Measurements from ENCODE around the gene NRXN3.

NRXN3 gene

GRCh38 chr14:79570648-79571047 is 1400.5 kb downstream of the NRXN3 start:
- no peak for DNase-seq

GRCh38 chr14:79571366-79571765 is 1401.2 kb downstream of the NRXN3 start:
- DNase-seq: no peak

- DNase-seq: no peak
Measured at GRCh38 chr14:79573486-79573885, 1403.3 kb downstream of the NRXN3 start.

GRCh38 chr14:79575032-79575431 is 1404.9 kb downstream of the NRXN3 start:
- no peak for DNase-seq

GRCh38 chr14:79576424-79576823 is 1406.3 kb downstream of the NRXN3 start:
- DNase-seq: no peak

- no peak for DNase-seq
Measured at GRCh38 chr14:79578470-79578869, 1408.3 kb downstream of the NRXN3 start.

GRCh38 chr14:79580414-79580813 is 1410.2 kb downstream of the NRXN3 start:
- DNase-seq: no peak

- DNase-seq: no peak
Measured at GRCh38 chr14:79580906-79581305, 1410.7 kb downstream of the NRXN3 start.

- DNase-seq: no peak
Measured at GRCh38 chr14:79581912-79582576, 1411.9 kb downstream of the NRXN3 start.

- DNase-seq: no peak
Measured at GRCh38 chr14:79583738-79584408, 1413.7 kb downstream of the NRXN3 start.

- DNase-seq: no peak
Measured at GRCh38 chr14:79584679-79585078, 1414.5 kb downstream of the NRXN3 start.

- DNase-seq: no peak
Measured at GRCh38 chr14:79585845-79586244, 1415.7 kb downstream of the NRXN3 start.

GRCh38 chr14:79586416-79586815 is 1416.2 kb downstream of the NRXN3 start:
- no peak for DNase-seq

- no peak for DNase-seq
Measured at GRCh38 chr14:79586989-79587598, 1416.9 kb downstream of the NRXN3 start.

- no peak for DNase-seq
Measured at GRCh38 chr14:79587875-79588274, 1417.7 kb downstream of the NRXN3 start.

- DNase-seq: no peak
Measured at GRCh38 chr14:79588398-79588797, 1418.2 kb downstream of the NRXN3 start.

- no peak for DNase-seq
Measured at GRCh38 chr14:79596551-79596950, 1426.4 kb downstream of the NRXN3 start.

GRCh38 chr14:79597566-79597965 is 1427.4 kb downstream of the NRXN3 start:
- no peak for DNase-seq

GRCh38 chr14:79598339-79598738 is 1428.2 kb downstream of the NRXN3 start:
- DNase-seq: no peak

- no peak for DNase-seq
Measured at GRCh38 chr14:79599239-79599638, 1429.1 kb downstream of the NRXN3 start.

- DNase-seq: no peak
Measured at GRCh38 chr14:79600406-79600805, 1430.2 kb downstream of the NRXN3 start.

GRCh38 chr14:79601579-79601978 is 1431.4 kb downstream of the NRXN3 start:
- DNase-seq: no peak

- no peak for DNase-seq
Measured at GRCh38 chr14:79602045-79602444, 1431.9 kb downstream of the NRXN3 start.

GRCh38 chr14:79602742-79603141 is 1432.6 kb downstream of the NRXN3 start:
- DNase-seq: no peak
